Measurements from ENCODE around the gene BBS9.

Gene BBS9

DNA sequence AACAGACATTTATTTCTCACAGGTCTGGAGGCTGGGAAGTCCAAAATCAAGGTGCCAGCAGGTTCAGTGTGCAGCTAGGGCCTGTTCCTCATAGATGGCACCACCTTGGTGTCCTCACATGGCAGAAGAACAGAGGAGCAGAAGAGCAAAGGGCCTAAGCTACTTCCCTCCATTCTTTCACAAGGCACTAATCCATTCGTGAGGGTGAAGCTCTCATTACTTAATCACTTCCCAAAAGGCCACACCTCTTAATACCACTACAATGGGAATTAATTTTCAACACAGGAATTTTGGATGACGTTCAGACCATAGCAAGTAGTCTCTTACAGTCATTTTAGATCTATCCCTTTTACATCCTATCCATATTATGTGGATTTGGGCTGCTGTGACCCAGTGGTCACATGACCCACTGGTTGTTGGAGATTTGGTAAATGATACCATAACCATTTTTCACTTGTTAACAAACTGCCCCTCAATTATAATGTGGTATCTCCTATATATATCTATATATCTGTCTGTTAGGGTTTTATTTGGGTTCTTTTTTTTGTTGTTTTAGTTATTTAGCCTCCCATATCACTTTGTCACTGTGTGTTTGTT, 63.4 kb downstream of the BBS9 start:
- Histone ChIP-seq H3K9me3 (no peaks in the 10 kb centered on the region), H3K36me3 (no peaks in the 10 kb centered on the region), H3K4me1 (no peaks in the 10 kb centered on the region), H3K4me3 (ENCODE audit: low read depth, low read length) (no peak overlapping the region), H3K27me3 (peaks cover 8% of the 10 kb centered on the region)
- TF ChIP-seq CTCF (IDR thresholded peaks at IDR 0.05; ENCODE audit: low read depth, low read length): no peak
- no peak for DNase-seq

DNA sequence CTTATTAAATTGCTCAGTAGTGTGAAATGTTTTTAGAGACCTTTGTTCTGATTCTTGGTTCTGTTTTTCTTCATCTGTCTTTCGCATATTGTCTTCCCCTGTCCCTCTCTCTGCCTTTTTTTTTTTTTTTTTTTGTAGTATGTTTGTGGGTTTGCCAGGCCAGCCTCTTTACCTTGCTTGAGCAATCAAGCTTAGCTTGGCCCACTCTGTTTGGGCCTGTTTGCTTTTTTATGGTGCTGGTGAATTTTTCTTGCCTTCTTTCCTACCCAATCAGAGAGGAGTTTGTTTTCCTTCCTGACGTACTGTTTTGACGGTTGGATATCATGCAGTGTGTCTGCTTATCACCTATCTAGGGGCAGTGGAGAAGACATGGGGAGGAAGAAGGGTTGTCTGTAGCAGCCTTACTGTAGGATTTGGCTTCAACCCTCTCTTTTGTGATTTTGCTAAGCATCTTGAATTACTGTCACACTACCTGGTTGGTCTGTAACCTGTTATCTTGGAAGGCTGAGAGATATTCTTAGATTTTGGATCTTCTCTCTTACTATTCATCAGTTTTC, 64.0 kb downstream of the BBS9 start:
- H3K27me3 ChIP-seq: peaks cover 8% of the 10 kb centered on the region
- H3K4me1 ChIP-seq: no peaks in the 10 kb centered on the region
- no peaks in the 10 kb centered on the region for H3K36me3 ChIP-seq
- H3K9me3 ChIP-seq: no peaks in the 10 kb centered on the region
- no peak overlapping the region for H3K4me3 ChIP-seq (ENCODE audit: low read depth, low read length)
- no peak for TF ChIP-seq CTCF (IDR thresholded peaks at IDR 0.05; ENCODE audit: low read depth, low read length)
- no peak for DNase-seq

DNA sequence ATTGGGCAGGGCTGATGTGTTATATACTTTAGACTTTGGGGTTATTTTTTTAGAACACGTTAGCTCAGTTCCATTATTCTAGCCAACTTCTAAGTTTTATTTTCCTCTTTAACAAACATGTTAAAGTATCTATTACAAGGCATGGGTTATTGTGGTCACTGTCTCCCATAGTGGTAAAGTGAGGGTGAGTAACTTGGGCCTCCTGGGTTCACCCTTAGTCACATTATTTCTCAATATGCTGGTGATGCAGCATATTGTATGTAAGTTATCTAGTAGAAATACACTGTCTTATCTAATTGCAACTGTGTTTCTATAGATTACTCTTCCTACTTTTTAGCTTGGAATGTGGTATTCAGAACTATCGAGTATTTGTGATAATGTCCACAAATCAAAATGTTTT, 65.9 kb downstream of the BBS9 start:
- Histone ChIP-seq H3K27me3 (peaks cover 8% of the 10 kb centered on the region), H3K4me3 (ENCODE audit: low read depth, low read length) (no peak overlapping the region), H3K4me1 (no peaks in the 10 kb centered on the region), H3K9me3 (no peaks in the 10 kb centered on the region), H3K36me3 (no peaks in the 10 kb centered on the region)
- TF ChIP-seq CTCF (IDR thresholded peaks at IDR 0.05; ENCODE audit: low read depth, low read length): no peak
- DNase-seq: no peak

- DNase-seq: no peak
- H3K36me3 ChIP-seq: no peaks in the 10 kb centered on the region
- no peak overlapping the region for H3K4me3 ChIP-seq (ENCODE audit: low read depth, low read length)
- no peak for TF ChIP-seq CTCF (IDR thresholded peaks at IDR 0.05; ENCODE audit: low read depth, low read length)
- no peaks in the 10 kb centered on the region for H3K4me1 ChIP-seq
- H3K27me3 ChIP-seq: peaks cover 8% of the 10 kb centered on the region
- no peaks in the 10 kb centered on the region for H3K9me3 ChIP-seq
These were observed 66.9 kb downstream of the BBS9 start for GRCh38 chr7:33196221-33196620.

GRCh38 chr7:33200282-33200681, 70.9 kb downstream of the BBS9 start:
- peaks cover 8% of the 10 kb centered on the region for H3K27me3 ChIP-seq
- H3K9me3 ChIP-seq: no peaks in the 10 kb centered on the region
- no peaks in the 10 kb centered on the region for H3K4me1 ChIP-seq
- DNase-seq: no peak
- no peak for TF ChIP-seq CTCF (IDR thresholded peaks at IDR 0.05; ENCODE audit: low read depth, low read length)
- H3K4me3 ChIP-seq (ENCODE audit: low read depth, low read length): no peak overlapping the region
- no peaks in the 10 kb centered on the region for H3K36me3 ChIP-seq

- TF ChIP-seq CTCF (IDR thresholded peaks at IDR 0.05; ENCODE audit: low read depth, low read length): no peak
- Histone ChIP-seq H3K27me3 (peaks cover 3% of the 10 kb centered on the region), H3K36me3 (no peaks in the 10 kb centered on the region), H3K9me3 (no peaks in the 10 kb centered on the region), H3K4me1 (no peaks in the 10 kb centered on the region), H3K4me3 (ENCODE audit: low read depth, low read length) (no peak overlapping the region)
- no peak for DNase-seq
These were observed 72.5 kb downstream of the BBS9 start for GRCh38 chr7:33201821-33202220.

Data from BE2C (cell line).